Measurements from ENCODE around the gene EFNA3. TPM values are rescaled to one million over a fixed set of nuclear protein-coding genes. Genes with fewer than 3 reads are reported as not detected.

EFNA3 gene
- total RNA-seq, 1 donor: 0.43 TPM

- no peak for DNase-seq (ENCODE audit: low read depth)
- no peak for TF ChIP-seq CTCF (IDR thresholded peaks at IDR 0.05; ENCODE audit: insufficient read depth, low read depth, low read length)
These were observed 5.0 kb upstream of the EFNA3 start for GRCh38 chr1:155073377-155074242.

GRCh38 chr1:155075535-155075934 lies 3.1 kb upstream of the EFNA3 start:
- no peak for DNase-seq (ENCODE audit: low read depth)
- H3K4me3 ChIP-seq (ENCODE audit: low read depth, low read length): no peak overlapping the region
- TF ChIP-seq CTCF (IDR thresholded peaks at IDR 0.05; ENCODE audit: insufficient read depth, low read depth, low read length): no peak

More at GRCh38 chr1:155073377-155074242, 5.0 kb upstream of the EFNA3 start:
- no peak overlapping the region for H3K4me3 ChIP-seq (ENCODE audit: low read depth, low read length)

- no peak overlapping the region for H3K4me3 ChIP-seq (ENCODE audit: low read depth, low read length)
- DNase-seq (ENCODE audit: low read depth): no peak
- no peak for TF ChIP-seq CTCF (IDR thresholded peaks at IDR 0.05; ENCODE audit: insufficient read depth, low read depth, low read length)
These were observed 2.3 kb upstream of the EFNA3 start for GRCh38 chr1:155076371-155076770.

GRCh38 chr1:155077346-155077745 lies 1.3 kb upstream of the EFNA3 start:
- no peak for TF ChIP-seq CTCF (IDR thresholded peaks at IDR 0.05; ENCODE audit: insufficient read depth, low read depth, low read length)
- H3K4me3 ChIP-seq (ENCODE audit: low read depth, low read length): no peak overlapping the region
- no peak for DNase-seq (ENCODE audit: low read depth)

GRCh38 chr1:155077758-155078445 lies 735 bp upstream of the EFNA3 start:
- DNase-seq (ENCODE audit: low read depth): no peak

GRCh38 chr1:155079210-155079486 lies 511 bp downstream of the EFNA3 start:
- peak overlapping the region; percentile 51 for H3K4me3 ChIP-seq (ENCODE audit: low read depth, low read length)
- no peak for DNase-seq (ENCODE audit: low read depth)
- TF ChIP-seq CTCF (IDR thresholded peaks at IDR 0.05; ENCODE audit: insufficient read depth, low read depth, low read length): no peak

More at GRCh38 chr1:155077758-155078445, 735 bp upstream of the EFNA3 start:
- TF ChIP-seq CTCF (IDR thresholded peaks at IDR 0.05; ENCODE audit: insufficient read depth, low read depth, low read length): no peak
- H3K4me3 ChIP-seq (ENCODE audit: low read depth, low read length): no peak overlapping the region

Measured in fibroblast of villous mesenchyme (primary cell).